B cell (primary cell): ENCODE results near the gene EPB41L1. TPM values are rescaled to one million over a fixed set of nuclear protein-coding genes. Genes with fewer than 3 reads are reported as not detected.

ENCODE experiments used
- ATAC-seq: fragments of 200-7000 bp; cut with Tn5 transposase; one replicate; pipeline ENCODE4 v1.10.0; 2021; ENCODE audit warnings: low read depth, mild to moderate bottlenecking, moderate number of reproducible peaks, moderate library complexity
- CTCF ChIA-PET: fragments of 350-600 bp; sonication (Branson Sonifier 250); formaldehyde crosslinking; loops from one replicate; lab custom pipeline; 2021; ENCODE audit warnings: antibody characterized with exemption, inconsistent platforms; lab: Charles Lee
- POLR2A ChIA-PET: fragments of 350-600 bp; sonication (Branson Sonifier 250); formaldehyde crosslinking; loops from one replicate; lab custom pipeline; 2021; ENCODE audit warnings: antibody characterized with exemption; lab: Charles Lee
- DNase-seq: peaks from one replicate; pipeline ENCODE4 v3.0.0; 2013
- H2AFZ ChIP-seq: 2 replicates; pipeline ENCODE4 v1.6.1; 2012; ENCODE audit warnings: mild to moderate bottlenecking, low read depth, low read length; ENCODE audit not compliant: insufficient read depth, poor library complexity, severe bottlenecking
- H3K27ac ChIP-seq, 2 donors: 1 replicate in 1 of 2; 2 replicates in 1 of 2; pipeline ENCODE4 v1.5.1; 2012 to 2013; ENCODE audit warnings: low read length in 2 of 2, mild to moderate bottlenecking in 2 of 2, moderate library complexity in 1 of 2
- H3K27me3 ChIP-seq, 4 experiments: fragments of 200-600 bp in 1 of 4; sonication (generic) in 1 of 4; replicated peaks in 1 of 4; 1 replicate in 2 of 4; 2 replicates in 2 of 4; pipeline versions ENCODE4 v1.6.1 to v1.7.0; 2013 to 2016; ENCODE audit warnings: low read length in 3 of 4, mild to moderate bottlenecking in 2 of 4, mixed read lengths in 1 of 4, moderate library complexity in 1 of 4; ENCODE audit not compliant: insufficient read depth in 4 of 4, control insufficient read depth in 3 of 4; ENCODE audit errors: control extremely low read depth in 1 of 4
- H3K36me3 ChIP-seq, 2 experiments: replicated peaks in 1 of 2; 1 replicate in 1 of 2; 2 replicates in 1 of 2; pipeline versions ENCODE4 v1.6.1 to v1.7.1; 2013; ENCODE audit warnings: low read length in 1 of 2; ENCODE audit not compliant: insufficient read depth in 2 of 2, control insufficient read depth in 1 of 2; ENCODE audit errors: control extremely low read depth in 1 of 2, extremely low read depth in 1 of 2
- H3K4me1 ChIP-seq, 2 donors: fragments of 200-600 bp in 1 of 2; sonication (generic) in 1 of 2; 1 replicate in 1 of 2; 2 replicates in 1 of 2; pipeline versions ENCODE4 v1.5.1 to v1.6.1; 2013 to 2017; ENCODE audit warnings: low read length in 2 of 2; ENCODE audit not compliant: control insufficient read depth in 2 of 2, insufficient read depth in 2 of 2
- H3K4me2 ChIP-seq: replicated peaks from 2 replicates; pipeline ENCODE3; 2012; ENCODE audit warnings: mild to moderate bottlenecking, low read depth, low read length; ENCODE audit not compliant: poor library complexity, severe bottlenecking
- H3K4me3 ChIP-seq, 5 experiments: fragments of 200-600 bp in 1 of 5; sonication (generic) in 1 of 5; 1 replicate in 3 of 5; 2 replicates in 2 of 5; pipeline versions ENCODE4 v1.5.1 to v1.7.0; 2011 to 2016; ENCODE audit warnings: low read length in 4 of 5, mild to moderate bottlenecking in 4 of 5, low read depth in 2 of 5, control low read depth in 1 of 5, moderate library complexity in 1 of 5; ENCODE audit not compliant: insufficient read depth in 1 of 5; ENCODE audit errors: control extremely low read depth in 1 of 5, extremely low read depth in 1 of 5
- H3K79me2 ChIP-seq: fragments of 200-600 bp; sonication (generic); one replicate; pipeline ENCODE4 v1.6.0; 2016; ENCODE audit warnings: low read length; ENCODE audit not compliant: control insufficient read depth, insufficient read depth
- H3K9ac ChIP-seq: fragments of 200-600 bp; sonication (generic); 2 replicates; pipeline ENCODE4 v1.6.1; 2017; ENCODE audit warnings: mild to moderate bottlenecking, low read length, moderate library complexity
- H3K9me3 ChIP-seq, 3 donors: one replicate each; pipeline versions ENCODE4 v1.6.1 to v1.7.1; 2013; ENCODE audit warnings: low read length in 2 of 3; ENCODE audit not compliant: control insufficient read depth in 2 of 3, insufficient read depth in 1 of 3; ENCODE audit errors: control extremely low read depth in 1 of 3
- H4K20me1 ChIP-seq: 2 replicates; pipeline ENCODE4 v1.6.0; 2012; ENCODE audit warnings: mild to moderate bottlenecking, low read length; ENCODE audit not compliant: insufficient read depth, control insufficient read depth, poor library complexity, severe bottlenecking
- H3K27ac Mint-ChIP-seq: one replicate; pipeline ENCODE4 v1.8.0; 2021; ENCODE audit warnings: mixed read lengths
- H3K27me3 Mint-ChIP-seq: one replicate; pipeline ENCODE4 v1.8.0; 2021; ENCODE audit warnings: mixed read lengths
- H3K4me1 Mint-ChIP-seq: one replicate; pipeline ENCODE4 v1.8.0; 2021; ENCODE audit warnings: mixed read lengths
- H3K4me3 Mint-ChIP-seq: one replicate; pipeline ENCODE4 v1.8.0; 2021; ENCODE audit warnings: mixed read lengths
- H3K9me3 Mint-ChIP-seq: one replicate; pipeline ENCODE4 v1.8.0; 2022; ENCODE audit warnings: mixed read lengths; ENCODE audit not compliant: insufficient read depth
- CTCF ChIP-seq: fragments of 200-600 bp; IDR thresholded peaks from one replicate; pipeline ENCODE4 v1.8.0; 2022; ENCODE audit warnings: antibody characterized with exemption, mild to moderate bottlenecking
- EZH2 ChIP-seq: IDR thresholded peaks from 2 replicates; pipeline ENCODE4 v1.6.1; 2012; ENCODE audit warnings: borderline replicate concordance, low read depth, mild to moderate bottlenecking, moderate library complexity, low read length; ENCODE audit not compliant: insufficient read depth, poor library complexity, severe bottlenecking
- WGBS: methylation state at CpG from one replicate; pipeline ENCODE4 v1.1.5; 2013; ENCODE audit warnings: missing lambda C conversion rate; ENCODE audit not compliant: insufficient coverage; 5-methylcytosine and 5-hydroxymethylcytosine counted together
- intact Hi-C: fragments of 100-400 bp; cut with micrococcal nuclease; formaldehyde crosslinking; loops from one replicate; pipeline ENCODE4 v1.10.0; 2022
- polyA plus RNA-seq: library from polyadenylated mRNA; depleted of rRNA; stranded (reverse); fragments of >200 nt; gene quantifications from 2 replicates; pipeline ENCODE4 v1.2.3, GENCODE V29; 2012
- total RNA-seq, 2 donors: library from RNA; stranded (reverse); fragments of 120-200 nt in 1 of 2; gene quantifications; 1 replicate in 1 of 2; 2 replicates in 1 of 2; pipeline versions ENCODE4 v1.2.3 to v1.2.4, GENCODE V29; 2013 to 2022

The EPB41L1 gene
- total and polyA plus RNA-seq, 2 donors (not counting 1 experiment from before 2014, with no cell fraction given): 0.12 to 1.3 TPM

- peaks cover 4% of the 10 kb centered on the region for H4K20me1 ChIP-seq
- intact Hi-C loops: loop anchor here (5.0 to 10.0 kb wide), 2 partner anchors 184 to 826 kb away; partner anchors contain the start of gene UQCC1
- TF ChIP-seq EZH2 (no peak), CTCF (no peak)
- peaks cover 35% of the 10 kb centered on the region for H3K4me1 Mint-ChIP-seq
- WGBS: 100% methylated on average over 2 of the region's 3 CpGs
- H3K4me2 ChIP-seq: no peak overlapping the region
- H3K27ac ChIP-seq: no peak overlapping the region
- H3K27me3 ChIP-seq: no peaks in the 10 kb centered on the region
- H3K4me3 Mint-ChIP-seq: peak overlapping the region; percentile 64
- H3K9me3 Mint-ChIP-seq: no peaks in the 10 kb centered on the region
- peaks cover 10 to 16% of the 10 kb centered on the region in 2 donors for H3K4me1 ChIP-seq
- H3K9me3 ChIP-seq: no peaks in the 10 kb centered on the region
- no peak overlapping the region for H2AFZ ChIP-seq
- CTCF ChIA-PET: interaction anchor here (0.6 to 0.7 kb wide), 2 partner anchors 12 to 213 kb away, joined by 3 to 5 read pairs; no protein-coding TSS in a partner anchor
- H3K79me2 ChIP-seq: peaks cover 71% of the 10 kb centered on the region
- H3K27ac Mint-ChIP-seq: peak overlapping the region; percentile 79
- POLR2A ChIA-PET: no interaction called here
- peaks cover 0 to 35% of the 10 kb centered on the region in 2 experiments for H3K36me3 ChIP-seq
- DNase-seq (no peak), ATAC-seq (no peak)
- H3K9ac ChIP-seq: no peak overlapping the region
- H3K27me3 Mint-ChIP-seq: no peaks in the 10 kb centered on the region
- no peak overlapping the region for H3K4me3 ChIP-seq
Observed at GRCh38 chr20:36238760-36239159, 84.2 kb downstream of the EPB41L1 start.

- H3K27ac ChIP-seq: no peak overlapping the region
- H3K27ac Mint-ChIP-seq: no peak overlapping the region
- H3K4me1 Mint-ChIP-seq: peaks cover 36% of the 10 kb centered on the region
- H3K4me2 ChIP-seq: no peak overlapping the region
- H2AFZ ChIP-seq: no peak overlapping the region
- peaks cover 10 to 16% of the 10 kb centered on the region in 2 donors for H3K4me1 ChIP-seq
- H3K9me3 Mint-ChIP-seq: no peaks in the 10 kb centered on the region
- H3K9me3 ChIP-seq: no peaks in the 10 kb centered on the region
- H4K20me1 ChIP-seq: peaks cover 5% of the 10 kb centered on the region
- H3K27me3 Mint-ChIP-seq: no peaks in the 10 kb centered on the region
- no peak overlapping the region for H3K4me3 ChIP-seq
- H3K36me3 ChIP-seq: peaks cover 0 to 47% of the 10 kb centered on the region in 2 experiments
- TF ChIP-seq EZH2 (no peak), CTCF (no peak)
- POLR2A ChIA-PET: interaction anchor here (0.6 kb wide), 1 partner anchor 990 kb away, joined by 4 read pairs; no protein-coding TSS in a partner anchor
- DNase-seq (no peak), ATAC-seq (no peak)
- H3K79me2 ChIP-seq: peaks cover 82% of the 10 kb centered on the region
- H3K27me3 ChIP-seq: no peaks in the 10 kb centered on the region
- CTCF ChIA-PET: no interaction called here
- H3K9ac ChIP-seq: no peak overlapping the region
- no peak overlapping the region for H3K4me3 Mint-ChIP-seq
- intact Hi-C loops: no loop called here
- WGBS: 98% methylated on average over 12 of the region's 12 CpGs
Observed at GRCh38 chr20:36240076-36240475, 85.5 kb downstream of the EPB41L1 start.
